HFFc6 (cell line): ENCODE measurements around the gene DNMT3B. TPM values are rescaled to one million over a fixed set of nuclear protein-coding genes. Genes with fewer than 3 reads are reported as not detected.

Experiments
- DNase-seq: peaks from one replicate; pipeline ENCODE4 v3.0.0-alpha.2; 2018
- H3K27ac Mint-ChIP-seq: 2 replicates; pipeline ENCODE4 v1.8.0; 2020; ENCODE audit warnings: mild to moderate bottlenecking, mixed read lengths
- H3K27me3 Mint-ChIP-seq: 2 replicates; pipeline ENCODE4 v1.8.0; 2021; ENCODE audit warnings: mild to moderate bottlenecking, moderate library complexity, mixed read lengths; ENCODE audit not compliant: insufficient read depth
- H3K36me3 Mint-ChIP-seq: 2 replicates; pipeline ENCODE4 v1.8.0; 2021; ENCODE audit warnings: low read depth, mixed read lengths
- H3K4me1 Mint-ChIP-seq: 2 replicates; pipeline ENCODE4 v1.8.0; 2020; ENCODE audit warnings: low read depth, mixed read lengths
- H3K4me3 Mint-ChIP-seq: 2 replicates; pipeline ENCODE4 v1.8.0; 2020; ENCODE audit warnings: mild to moderate bottlenecking, moderate library complexity, mixed read lengths
- H3K9me3 Mint-ChIP-seq: 2 replicates; pipeline ENCODE4 v1.8.0; 2020; ENCODE audit warnings: mild to moderate bottlenecking, mixed read lengths
- CTCF ChIP-seq: fragments of 200-600 bp; sonication (generic); IDR thresholded peaks from 2 replicates; pipeline ENCODE4 v1.5.0; 2021; ENCODE audit warnings: antibody characterized with exemption, mild to moderate bottlenecking
- total RNA-seq, 6 experiments: library from RNA; stranded (reverse); fragmentation: NEBNext Ultra II Directional; extraction: Animal tissue kit (Norgen Biotek cat#: 25700); gene quantifications; 2 replicates in 1 of 6; 3 replicates in 5 of 6; pipeline ENCODE4 v1.2.3, GENCODE V29; 2021

The DNMT3B gene
- total RNA-seq, 6 experiments from 2014 or later, result 0.74 to 1.5 (median 1.2) TPM

- Mint-ChIP-seq H3K27ac (no peak overlapping the region), H3K4me1 (peaks cover 14% of the 10 kb centered on the region), H3K27me3 (no peaks in the 10 kb centered on the region; the same call in 1 of the 2 replicates), H3K9me3 (no peaks in the 10 kb centered on the region), H3K36me3 (no peaks in the 10 kb centered on the region; the same call in 1 of the 2 replicates), H3K4me3 (no peak overlapping the region)
- DNase-seq, result no peak
- TF ChIP-seq CTCF, result no peak
Observed at GRCh38 chr20:32807706-32808105, 45.5 kb downstream of the DNMT3B start.

DNA sequence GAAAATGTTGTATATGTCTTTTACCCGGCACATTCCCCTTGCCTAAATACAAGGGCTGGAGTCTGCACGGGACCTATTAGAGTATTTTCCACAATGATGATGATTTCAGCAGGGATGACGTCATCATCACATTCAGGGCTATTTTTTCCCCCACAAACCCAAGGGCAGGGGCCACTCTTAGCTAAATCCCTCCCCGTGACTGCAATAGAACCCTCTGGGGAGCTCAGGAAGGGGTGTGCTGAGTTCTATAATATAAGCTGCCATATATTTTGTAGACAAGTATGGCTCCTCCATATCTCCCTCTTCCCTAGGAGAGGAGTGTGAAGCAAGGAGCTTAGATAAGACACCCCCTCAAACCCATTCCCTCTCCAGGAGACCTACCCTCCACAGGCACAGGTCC is 46.3 kb downstream of the DNMT3B start:
- Mint-ChIP-seq H3K4me3 (no peak overlapping the region), H3K36me3 (no peaks in the 10 kb centered on the region; the same call in 1 of the 2 replicates), H3K27me3 (no peaks in the 10 kb centered on the region; the same call in 1 of the 2 replicates), H3K4me1 (peaks cover 13% of the 10 kb centered on the region), H3K27ac (no peak overlapping the region), H3K9me3 (no peaks in the 10 kb centered on the region)
- TF ChIP-seq CTCF, result no peak
- no peak for DNase-seq

DNA sequence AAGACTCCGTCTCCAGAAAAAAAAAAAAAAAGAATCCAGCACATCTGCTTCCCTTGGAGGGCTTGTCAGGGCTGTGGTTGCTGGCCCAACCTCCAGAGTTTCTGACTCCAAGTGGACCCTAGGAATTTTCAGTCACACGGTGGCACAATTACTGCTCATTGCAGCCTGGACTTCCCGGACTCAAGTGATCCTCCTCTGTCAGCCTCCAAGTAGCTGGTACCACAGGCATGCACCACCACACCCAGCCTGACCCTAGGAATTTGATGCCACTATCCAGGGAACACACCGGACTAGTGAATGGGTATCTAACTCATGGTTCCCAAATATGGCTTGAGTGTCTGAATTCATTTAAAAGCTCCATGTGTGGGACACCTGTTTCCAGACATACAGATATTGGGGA is 47.7 kb downstream of the DNMT3B start:
- no peaks in the 10 kb centered on the region for H3K27me3 Mint-ChIP-seq
- TF ChIP-seq CTCF, result no peak
- H3K4me3 Mint-ChIP-seq, result no peak overlapping the region
- H3K36me3 Mint-ChIP-seq, result no peaks in the 10 kb centered on the region; the same call in 1 of the 2 replicates
- H3K4me1 Mint-ChIP-seq, result no peaks in the 10 kb centered on the region
- H3K9me3 Mint-ChIP-seq, result no peaks in the 10 kb centered on the region
- no peak for DNase-seq
- no peak overlapping the region for H3K27ac Mint-ChIP-seq

DNA sequence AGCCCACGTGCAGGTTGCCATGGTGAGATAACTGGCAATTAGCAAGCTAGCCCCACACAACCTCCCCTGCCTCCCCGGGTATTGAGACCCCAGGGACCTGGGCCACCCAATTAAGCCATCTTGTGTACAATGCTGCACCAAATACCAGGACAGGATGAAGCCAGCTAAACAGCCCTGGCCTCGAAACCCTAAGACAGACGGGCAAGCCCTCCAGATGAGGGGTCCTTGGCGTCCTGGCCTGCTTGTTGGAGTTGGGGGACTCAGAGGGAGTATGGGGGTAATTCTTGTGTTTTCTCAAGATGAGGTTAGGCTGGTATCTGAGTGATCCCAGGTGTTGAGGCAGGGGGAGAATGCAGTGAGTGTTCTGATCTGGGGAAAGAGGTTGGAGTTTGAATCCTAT is 48.8 kb downstream of the DNMT3B start:
- H3K36me3 Mint-ChIP-seq, result no peaks in the 10 kb centered on the region; the same call in 1 of the 2 replicates
- no peaks in the 10 kb centered on the region for H3K9me3 Mint-ChIP-seq
- no peak overlapping the region for H3K27ac Mint-ChIP-seq
- no peak for TF ChIP-seq CTCF
- no peaks in the 10 kb centered on the region for H3K27me3 Mint-ChIP-seq
- no peaks in the 10 kb centered on the region for H3K4me1 Mint-ChIP-seq
- H3K4me3 Mint-ChIP-seq, result no peak overlapping the region
- no peak for DNase-seq

- Mint-ChIP-seq H3K4me1 (no peaks in the 10 kb centered on the region), H3K4me3 (no peak overlapping the region), H3K27me3 (no peaks in the 10 kb centered on the region), H3K9me3 (no peaks in the 10 kb centered on the region), H3K27ac (no peak overlapping the region), H3K36me3 (no peaks in the 10 kb centered on the region; the same call in 1 of the 2 replicates)
- DNase-seq, result no peak
- no peak for TF ChIP-seq CTCF
Observed at GRCh38 chr20:32811886-32812285, 49.7 kb downstream of the DNMT3B start.
